ENCODE results near the gene UFC1. TPM values are rescaled to one million over a fixed set of nuclear protein-coding genes. Genes with fewer than 3 reads are reported as not detected.

UFC1 gene
- total RNA-seq, 4 donors from 2014 or later = 34.1 to 51.5 (median 37.6) TPM

- 91% methylated on average over 22 of the region's 22 CpGs for WGBS, 2 donors
- no peaks in the 10 kb centered on the region for H3K27me3 ChIP-seq
- peaks cover 0 to 47% (median 21%) of the 10 kb centered on the region in 4 donors for H3K4me1 ChIP-seq
- H3K9me3 ChIP-seq = no peaks in the 10 kb centered on the region
- TF ChIP-seq POLR2A (IDR thresholded peaks at IDR 0.05) (no peak), CTCF (IDR thresholded peaks at IDR 0.05) (no peak), EP300 (IDR thresholded peaks at IDR 0.05) (no peak)
- H3K27ac ChIP-seq = peak overlapping the region in 1 of 4 donors; percentile 95
- H3K36me3 ChIP-seq = peaks cover 0 to 61% (median 0%) of the 10 kb centered on the region in 3 donors
- H3K4me3 ChIP-seq = no peak overlapping the region
- no peak for DNase-seq (ENCODE audit: low spot score in 2 of 2)
Observed at GRCh38 chr1:161160671-161161145, 6.9 kb downstream of the UFC1 start.

- no peak for DNase-seq (ENCODE audit: low spot score in 2 of 2)
- Histone ChIP-seq H3K36me3 (peaks cover 0 to 61% (median 0%) of the 10 kb centered on the region in 3 donors), H3K9me3 (no peaks in the 10 kb centered on the region), H3K4me3 (no peak overlapping the region), H3K4me1 (peaks cover 0 to 47% (median 21%) of the 10 kb centered on the region in 4 donors), H3K27me3 (no peaks in the 10 kb centered on the region), H3K27ac (no peak overlapping the region)
- 81 to 85% methylated on average over 5 of the region's 5 CpGs for WGBS, 2 donors
- TF ChIP-seq CTCF (IDR thresholded peaks at IDR 0.05) (no peak), EP300 (IDR thresholded peaks at IDR 0.05) (no peak), POLR2A (IDR thresholded peaks at IDR 0.05) (no peak)
Observed at GRCh38 chr1:161161652-161162051, 7.9 kb downstream of the UFC1 start.

GRCh38 chr1:161162052-161162451 is 8.3 kb downstream of the UFC1 start:
- no peak for TF ChIP-seq CTCF (IDR thresholded peaks at IDR 0.05)
- no peak for TF ChIP-seq POLR2A (IDR thresholded peaks at IDR 0.05)
- TF ChIP-seq EP300 (IDR thresholded peaks at IDR 0.05) = no peak
- H3K36me3 ChIP-seq = peaks cover 0 to 58% (median 0%) of the 10 kb centered on the region in 3 donors
- no peak overlapping the region for H3K27ac ChIP-seq
- DNase-seq (ENCODE audit: low spot score in 2 of 2) = no peak
- H3K4me1 ChIP-seq = peaks cover 0 to 51% (median 24%) of the 10 kb centered on the region in 4 donors
- no peak overlapping the region for H3K4me3 ChIP-seq
- H3K27me3 ChIP-seq = no peaks in the 10 kb centered on the region
- WGBS, 2 donors = 79 to 80% methylated on average over 7 of the region's 7 CpGs
- H3K9me3 ChIP-seq = no peaks in the 10 kb centered on the region

GRCh38 chr1:161162806-161163205 is 9.0 kb downstream of the UFC1 start:
- DNase-seq (ENCODE audit: low spot score in 2 of 2) = no peak
- H3K9me3 ChIP-seq = no peaks in the 10 kb centered on the region
- peaks cover 0 to 59% (median 27%) of the 10 kb centered on the region in 4 donors for H3K4me1 ChIP-seq
- 93% methylated on average over 10 of the region's 10 CpGs for WGBS, 2 donors
- H3K36me3 ChIP-seq = peaks cover 0 to 50% (median 0%) of the 10 kb centered on the region in 3 donors
- TF ChIP-seq POLR2A (IDR thresholded peaks at IDR 0.05) (no peak), EP300 (IDR thresholded peaks at IDR 0.05) (no peak), CTCF (IDR thresholded peaks at IDR 0.05) (no peak)
- no peak overlapping the region for H3K27ac ChIP-seq
- H3K27me3 ChIP-seq = no peaks in the 10 kb centered on the region
- H3K4me3 ChIP-seq = no peak overlapping the region

GRCh38 chr1:161163793-161164192 is 10.0 kb downstream of the UFC1 start:
- no peak overlapping the region for H3K4me3 ChIP-seq
- H3K36me3 ChIP-seq = peaks cover 0 to 49% (median 0%) of the 10 kb centered on the region in 3 donors
- 80 to 87% methylated on average over 5 of the region's 5 CpGs for WGBS, 2 donors
- peaks cover 0 to 62% (median 24%) of the 10 kb centered on the region in 4 donors for H3K4me1 ChIP-seq
- DNase-seq (ENCODE audit: low spot score in 2 of 2) = no peak
- H3K9me3 ChIP-seq = no peaks in the 10 kb centered on the region
- H3K27me3 ChIP-seq = no peaks in the 10 kb centered on the region
- no peak overlapping the region for H3K27ac ChIP-seq
- TF ChIP-seq EP300 (IDR thresholded peaks at IDR 0.05) = no peak

All from tibial nerve (tissue), 4 donors.